GM18867 (cell line): ENCODE measurements around the gene NDUFAB1.
"Not testable (repeated sequence)": the region's sequence is repeated elsewhere in the genome, so short reads cannot be mapped to it uniquely, and the experiment has no call there.

ENCODE experiments used
- ATAC-seq: cut with Tn5 transposase; IDR thresholded peaks from one replicate; pipeline ENCODE4 v1.9.1; 2021; ENCODE audit warnings: mild to moderate bottlenecking, moderate library complexity; ENCODE audit not compliant: unreplicated experiment

The NDUFAB1 gene

DNA sequence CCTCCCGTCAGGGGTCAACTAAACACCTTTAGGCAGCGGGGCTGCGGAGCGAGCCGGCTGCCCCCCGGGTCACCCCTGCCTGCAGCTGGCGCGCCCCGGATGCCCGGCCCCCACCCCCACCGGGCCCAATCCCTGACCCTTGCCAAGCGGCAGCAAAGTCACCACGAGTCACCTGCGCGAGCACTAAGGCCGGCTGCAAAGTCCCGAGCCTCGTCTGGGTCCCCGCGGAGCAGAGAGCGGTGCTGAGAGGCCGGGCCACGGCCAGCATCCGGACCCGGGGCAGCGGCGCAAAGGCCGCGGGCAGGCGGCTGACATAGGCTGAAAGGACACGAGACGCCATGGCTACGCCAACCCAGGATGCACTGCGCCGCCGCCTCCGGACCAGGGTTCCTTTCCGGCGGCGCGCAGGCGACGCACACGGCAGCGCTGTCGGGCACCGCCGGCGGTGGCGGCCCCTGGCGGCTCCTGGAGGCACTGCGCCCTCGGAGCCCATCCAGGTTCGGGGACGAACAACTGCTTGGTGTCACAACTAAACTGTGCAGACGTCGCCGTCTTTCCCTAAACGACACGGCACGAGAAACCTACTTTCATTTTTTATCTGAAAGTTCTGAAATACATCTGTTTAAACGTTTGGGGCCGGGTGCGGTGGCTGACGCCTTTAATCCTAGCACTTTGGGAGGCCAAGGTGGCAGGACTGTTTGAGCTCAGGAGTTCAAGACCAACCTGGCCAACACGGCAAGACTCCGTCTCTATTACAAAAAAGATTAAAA, at the start of gene NDUFAB1:
TSS of gene NDUFAB1 (minus strand) at position 366 of the 770 bp plus-strand sequence. CDS start at position 340, 26 bp downstream.
- ATAC-seq, result peak; percentile 91

DNA sequence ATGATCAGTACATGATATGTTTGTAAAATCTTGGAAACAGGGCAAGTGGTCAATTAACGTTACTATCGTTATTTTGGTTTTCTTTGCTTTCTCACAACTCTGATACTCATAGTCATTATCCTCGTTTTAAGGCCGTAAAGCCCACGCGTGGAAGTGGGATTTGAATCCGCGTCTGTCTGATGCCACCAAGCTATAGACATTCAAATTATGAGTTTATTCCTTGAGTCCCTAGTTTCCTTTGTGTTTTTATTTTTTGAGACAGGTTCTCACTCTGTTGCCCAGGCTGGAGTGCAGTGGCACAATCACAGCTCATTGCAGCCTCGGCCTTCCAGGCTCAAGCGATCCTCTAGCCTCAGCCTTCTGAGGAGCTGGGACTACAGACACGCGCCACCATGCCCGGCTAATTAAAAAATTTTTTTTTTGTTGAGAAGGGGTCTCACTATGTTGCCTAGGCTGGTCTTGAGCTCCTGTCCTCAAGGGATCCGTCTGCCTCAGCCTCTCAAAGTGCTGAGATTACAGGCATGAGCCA, 46.2 kb upstream of the NDUFAB1 start:
- ATAC-seq, result no peak

DNA sequence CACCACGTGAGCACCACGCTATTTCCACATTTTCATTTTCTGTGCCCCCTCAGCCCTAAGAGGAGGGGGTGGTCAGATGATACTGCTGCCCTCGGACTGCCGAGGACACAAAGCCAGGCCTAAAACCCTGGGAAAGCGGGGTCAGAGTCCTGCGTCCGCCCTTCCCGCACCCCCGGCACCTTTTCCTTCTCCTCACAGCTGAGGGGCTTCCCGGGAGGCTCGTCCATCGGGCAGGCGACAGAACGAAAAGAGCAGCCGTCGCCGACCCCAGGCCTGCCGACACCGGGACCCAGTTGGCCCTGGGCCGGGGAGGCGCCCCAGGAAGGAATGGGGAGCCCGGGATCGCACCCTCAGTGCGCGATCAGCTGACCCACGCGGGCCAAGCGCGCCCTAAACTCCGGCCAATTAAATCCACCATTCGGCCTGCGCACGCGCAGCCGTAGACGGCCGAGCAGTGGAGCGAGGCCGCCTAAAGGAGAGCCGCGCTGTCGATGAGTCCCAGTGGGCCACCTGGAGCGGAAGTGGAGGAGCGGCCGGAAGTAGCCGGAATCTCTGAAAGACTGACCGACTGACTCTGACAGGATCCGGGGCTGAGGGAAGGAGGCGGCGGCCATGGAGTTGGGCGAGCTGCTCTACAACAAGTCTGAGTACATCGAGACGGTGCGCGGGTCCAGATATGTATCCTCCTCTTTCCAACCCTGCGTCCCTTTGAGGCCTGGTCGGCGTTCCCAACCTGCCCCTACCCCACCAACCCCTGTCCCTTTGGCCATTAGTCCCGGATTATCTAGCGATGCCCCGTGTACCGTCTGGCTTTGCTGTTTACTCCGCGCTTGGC, 45.0 kb upstream of the NDUFAB1 start, which contains the start of the genes DCTN5 and PALB2:
TSS of gene DCTN5 (plus strand) at position 536 of the 835 bp plus-strand sequence. CDS start at position 613, 77 bp downstream.
TSS of gene PALB2 (minus strand) at position 380 of the 835 bp plus-strand sequence. CDS start at position 227, 153 bp downstream.
- peak; percentile 96 for ATAC-seq

DNA sequence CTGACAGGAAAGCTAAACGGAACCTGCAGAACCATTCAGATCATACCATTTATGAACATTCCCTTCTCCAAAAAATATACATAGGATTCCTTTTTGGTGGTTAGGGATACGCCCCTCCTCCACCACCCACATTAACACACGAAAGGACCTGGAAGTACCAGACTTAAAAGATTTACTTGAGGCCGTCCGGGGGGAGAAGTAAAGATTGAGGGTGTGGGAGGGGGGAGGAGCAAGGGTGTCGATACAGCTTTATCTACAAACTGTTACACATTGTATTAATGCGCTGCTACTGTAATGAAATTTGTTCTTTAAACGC, 44.5 kb upstream of the NDUFAB1 start:
- ATAC-seq, result no peak

DNA sequence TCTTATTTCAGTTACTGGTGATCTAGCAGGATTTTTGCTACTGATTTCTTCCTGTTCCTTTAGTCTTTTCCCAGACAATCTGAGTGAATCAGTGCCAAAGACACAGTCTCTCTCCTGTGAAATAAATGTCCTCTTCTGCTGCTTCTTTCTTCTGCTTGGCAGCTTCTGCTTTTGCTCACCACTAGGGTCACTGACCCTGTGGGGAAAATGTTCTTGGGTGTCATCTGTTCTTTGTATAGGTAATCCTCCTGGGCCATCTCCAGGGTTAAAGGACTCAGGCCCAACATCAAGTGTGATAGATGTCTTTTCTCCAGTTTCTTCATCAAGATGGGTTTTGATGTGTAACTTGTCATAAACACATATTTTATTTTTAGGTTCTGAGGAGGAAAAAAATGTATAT, 39.8 kb upstream of the NDUFAB1 start:
- ATAC-seq, result no peak

DNA sequence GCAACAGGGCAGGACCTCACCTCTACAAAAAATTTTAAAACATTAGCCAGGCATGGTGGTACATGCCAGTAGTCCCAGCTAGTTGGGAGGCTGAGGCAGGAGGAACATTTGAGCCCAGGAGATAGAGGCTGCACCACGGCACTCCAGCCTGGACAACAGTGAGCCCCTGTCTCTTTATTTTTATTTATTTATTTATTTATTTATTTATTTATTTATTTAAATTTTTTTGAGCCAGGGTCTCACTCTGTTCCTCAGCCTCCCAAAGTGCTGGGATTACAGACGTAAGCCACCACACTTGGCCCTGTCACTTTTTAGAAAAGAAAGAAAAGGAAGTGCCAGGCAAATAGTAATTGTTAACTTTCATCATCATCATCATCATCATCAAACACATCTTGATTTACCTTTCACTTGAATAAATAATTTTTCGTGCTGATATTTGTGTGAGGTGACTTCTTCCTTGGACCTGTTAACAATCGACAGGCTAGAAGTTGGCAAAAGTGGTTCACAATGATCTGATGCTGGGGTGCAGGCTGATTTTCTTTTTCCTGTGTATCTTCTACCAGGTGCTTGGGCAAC, 38.4 kb upstream of the NDUFAB1 start:
- no peak for ATAC-seq

DNA sequence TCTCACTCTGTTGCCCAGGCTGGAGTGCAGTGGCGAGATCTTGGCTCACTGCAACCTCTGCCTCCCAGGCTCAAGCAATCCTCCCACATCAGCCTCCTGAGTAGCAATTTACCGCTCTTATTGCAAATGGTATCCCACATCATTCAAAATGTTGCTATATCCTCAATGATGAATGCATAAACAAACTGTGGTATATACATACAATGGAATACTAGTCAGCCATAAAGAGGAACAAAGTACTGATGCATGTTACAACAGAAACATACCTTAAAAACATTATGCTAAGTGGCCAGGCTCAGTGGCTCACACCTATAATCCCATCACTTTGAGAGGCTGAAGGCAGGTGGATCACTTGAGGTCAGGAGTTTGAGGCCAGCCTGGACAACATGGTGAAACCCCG, 35.8 kb upstream of the NDUFAB1 start:
- ATAC-seq, result not testable (repeated sequence)

DNA sequence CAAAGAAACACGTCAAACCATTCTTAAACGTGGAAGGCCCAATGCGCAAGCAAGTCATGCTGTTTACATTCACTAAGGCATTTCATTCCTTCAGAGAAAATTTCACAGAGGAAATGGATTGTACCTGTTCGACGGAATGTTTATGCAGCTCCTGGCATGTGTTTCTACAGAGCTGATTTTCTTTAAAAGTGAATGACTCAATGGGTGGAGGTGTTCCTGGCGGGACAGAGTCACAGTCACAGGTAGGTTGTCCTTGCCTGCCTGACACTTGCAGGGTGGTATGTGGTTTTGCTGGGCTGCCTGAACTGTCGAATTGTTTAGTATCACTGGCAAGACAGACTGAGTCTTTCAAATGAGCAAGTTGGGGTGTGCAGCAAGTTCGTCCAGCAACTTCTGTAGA, 33.4 kb upstream of the NDUFAB1 start:
- ATAC-seq, result no peak

DNA sequence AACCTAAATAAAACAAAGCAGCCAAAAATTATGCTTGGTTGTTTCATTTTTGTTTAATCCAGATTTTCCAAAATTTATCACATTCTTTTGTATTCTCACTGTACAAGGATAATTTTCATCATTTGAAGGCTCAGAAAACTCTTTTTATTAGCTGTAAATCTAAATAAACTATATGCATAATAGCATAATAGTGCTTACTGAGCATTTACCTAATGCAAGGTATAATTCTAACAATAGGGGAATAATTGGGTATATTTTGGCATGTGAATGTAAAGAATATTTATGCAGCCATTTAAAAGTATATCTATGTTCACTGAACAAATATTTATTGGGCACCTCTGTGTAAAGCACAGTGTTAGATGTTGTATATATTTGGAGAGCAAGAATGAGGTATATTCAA, 28.0 kb upstream of the NDUFAB1 start:
- no peak for ATAC-seq

DNA sequence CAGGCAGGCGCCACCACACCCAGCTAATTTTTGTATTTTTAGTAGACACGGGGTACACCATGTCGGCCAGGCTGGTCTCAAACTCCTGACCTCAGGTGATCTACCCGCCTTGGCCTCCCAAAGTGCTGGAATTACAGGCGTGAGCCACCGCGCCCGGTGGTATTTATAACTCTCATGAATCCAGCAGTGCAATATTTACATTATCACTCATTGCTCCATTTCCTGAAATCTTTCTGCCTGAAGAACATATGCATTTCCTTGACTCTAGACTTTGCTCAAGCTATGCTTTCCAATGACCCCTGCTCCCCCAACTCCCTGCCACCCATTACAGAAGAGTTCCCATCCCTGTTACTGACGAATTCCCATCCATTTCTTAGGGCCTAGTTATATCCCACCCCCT, 19.7 kb upstream of the NDUFAB1 start:
- no peak for ATAC-seq

DNA sequence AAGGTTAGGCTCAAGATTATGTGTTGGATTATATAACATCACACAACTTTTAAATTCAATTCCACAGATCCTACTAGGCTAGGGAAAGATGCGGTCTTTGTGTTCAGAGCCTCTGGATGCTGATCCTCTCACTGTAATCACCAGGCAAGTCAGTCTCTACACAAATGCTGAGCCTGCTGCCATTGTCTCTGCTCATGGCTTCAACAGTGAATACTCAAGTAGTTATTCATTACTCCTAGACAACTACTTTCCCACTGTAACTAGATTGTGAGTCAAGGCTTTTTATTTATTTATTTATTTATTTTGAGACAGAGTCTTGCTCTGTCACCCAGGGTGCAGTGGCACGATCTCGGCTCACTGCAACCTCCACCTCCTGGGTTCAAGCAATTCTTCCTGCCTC, 15.8 kb upstream of the NDUFAB1 start:
- no peak for ATAC-seq

DNA sequence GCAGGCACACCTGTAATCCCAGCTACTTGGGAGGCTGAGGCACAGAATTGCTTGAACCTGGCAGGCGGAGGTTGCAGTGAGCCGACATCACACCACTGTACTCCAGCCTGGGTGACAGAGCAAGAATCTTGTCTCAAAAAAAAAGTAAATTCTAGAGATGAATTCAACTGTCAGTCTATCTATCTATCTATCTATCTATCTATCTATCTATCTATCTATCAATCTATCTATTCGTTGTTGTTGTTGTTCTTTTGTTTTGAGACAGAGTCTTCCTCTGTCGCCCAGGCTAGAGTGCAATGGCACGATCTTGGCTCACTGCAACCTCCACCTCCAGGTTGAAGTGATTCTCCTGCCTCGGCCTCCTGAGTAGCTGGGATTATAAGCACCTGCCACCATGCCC, 14.8 kb upstream of the NDUFAB1 start:
- ATAC-seq, result not testable (repeated sequence)

DNA sequence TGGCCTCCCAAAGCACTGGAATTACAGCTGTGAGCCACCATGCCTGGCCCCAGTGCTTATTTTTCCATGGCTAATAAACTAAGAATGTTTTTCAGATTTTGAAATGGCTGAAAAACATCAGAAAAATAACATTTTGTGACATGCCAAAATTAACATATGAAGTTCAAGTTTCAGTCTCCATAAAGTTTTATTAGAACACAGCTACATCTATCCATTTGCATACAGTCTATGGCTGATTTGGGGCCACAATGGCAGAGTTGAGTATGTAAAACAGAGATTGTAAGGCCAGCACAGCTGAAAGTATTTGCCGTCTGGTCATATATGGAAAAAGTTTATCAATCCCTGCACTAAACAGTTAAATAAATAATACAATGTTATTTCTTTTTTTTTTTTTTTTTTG, 13.8 kb upstream of the NDUFAB1 start:
- no peak for ATAC-seq

DNA sequence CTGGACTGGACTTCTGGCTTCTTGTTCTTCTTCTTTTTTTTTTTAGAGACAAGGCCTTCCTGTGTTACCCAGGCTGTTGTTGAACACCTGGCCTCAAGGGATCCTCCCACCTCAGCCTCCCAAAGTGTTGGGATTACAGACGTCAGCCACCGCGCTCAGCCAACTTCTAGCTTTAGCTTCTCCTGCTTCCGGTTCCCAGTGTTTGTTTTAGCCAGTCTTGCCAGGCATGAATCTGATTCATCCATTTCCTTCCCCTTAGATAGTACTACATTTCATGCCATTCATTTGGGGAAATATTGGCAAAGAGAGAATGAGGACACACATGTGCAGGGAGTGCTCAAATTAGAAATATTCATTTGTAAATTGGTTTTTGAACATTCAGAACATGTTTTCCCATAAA, 12.1 kb upstream of the NDUFAB1 start:
- ATAC-seq, result no peak

DNA sequence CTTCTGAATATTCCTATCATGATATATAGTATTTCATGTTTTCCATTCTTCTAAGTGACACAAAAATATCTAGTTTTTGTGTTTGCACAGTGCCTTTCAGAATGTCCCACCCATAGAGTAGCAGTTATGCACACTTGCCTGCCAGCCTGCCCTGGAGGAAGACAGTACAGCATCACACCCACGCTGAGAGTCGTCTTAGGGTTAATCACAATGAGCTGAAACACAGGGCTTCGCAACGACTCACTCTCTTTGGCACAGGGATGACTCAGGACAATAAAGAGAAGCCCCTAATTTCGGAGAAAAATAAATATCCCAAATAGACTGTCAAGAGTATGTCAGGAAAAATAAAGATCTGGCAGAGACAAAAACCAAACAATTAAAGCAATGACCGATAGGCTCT, 11.6 kb upstream of the NDUFAB1 start:
- ATAC-seq, result no peak

DNA sequence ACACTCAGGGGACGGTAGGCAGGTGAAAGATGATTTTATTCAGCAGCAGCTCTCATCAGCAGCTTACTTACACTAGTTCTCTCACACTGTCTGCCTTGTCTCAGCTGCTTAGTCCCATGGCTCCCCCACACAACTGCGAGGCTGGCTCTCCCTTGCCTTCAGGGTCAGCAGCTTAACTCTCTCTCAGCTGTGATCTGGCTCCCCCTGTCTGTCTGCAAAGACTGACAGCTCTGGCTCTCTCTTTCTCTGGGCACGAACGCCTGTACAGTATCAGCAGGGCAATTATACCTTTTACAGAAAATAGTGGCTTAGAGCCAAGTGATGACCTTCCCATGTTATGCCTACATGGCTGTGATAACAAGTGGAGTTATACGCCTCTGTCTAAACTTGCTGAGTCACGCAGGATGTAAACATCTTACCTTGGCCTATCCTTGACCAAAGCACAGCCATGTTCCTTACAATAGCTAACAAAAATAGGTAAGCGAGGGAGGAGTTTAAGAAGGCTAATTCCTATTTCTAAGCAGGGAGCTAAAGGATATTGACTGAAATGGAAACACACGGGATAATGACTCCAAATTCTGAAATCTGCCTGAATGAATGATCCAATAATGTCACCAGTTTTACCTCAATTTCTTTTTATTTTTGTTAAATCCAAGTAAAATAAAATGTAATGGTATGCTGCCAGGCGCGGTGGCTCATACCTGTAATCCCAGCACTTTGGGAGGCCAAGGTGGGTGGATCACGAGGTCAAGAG, 1.1 kb upstream of the NDUFAB1 start:
- ATAC-seq, result no peak

DNA sequence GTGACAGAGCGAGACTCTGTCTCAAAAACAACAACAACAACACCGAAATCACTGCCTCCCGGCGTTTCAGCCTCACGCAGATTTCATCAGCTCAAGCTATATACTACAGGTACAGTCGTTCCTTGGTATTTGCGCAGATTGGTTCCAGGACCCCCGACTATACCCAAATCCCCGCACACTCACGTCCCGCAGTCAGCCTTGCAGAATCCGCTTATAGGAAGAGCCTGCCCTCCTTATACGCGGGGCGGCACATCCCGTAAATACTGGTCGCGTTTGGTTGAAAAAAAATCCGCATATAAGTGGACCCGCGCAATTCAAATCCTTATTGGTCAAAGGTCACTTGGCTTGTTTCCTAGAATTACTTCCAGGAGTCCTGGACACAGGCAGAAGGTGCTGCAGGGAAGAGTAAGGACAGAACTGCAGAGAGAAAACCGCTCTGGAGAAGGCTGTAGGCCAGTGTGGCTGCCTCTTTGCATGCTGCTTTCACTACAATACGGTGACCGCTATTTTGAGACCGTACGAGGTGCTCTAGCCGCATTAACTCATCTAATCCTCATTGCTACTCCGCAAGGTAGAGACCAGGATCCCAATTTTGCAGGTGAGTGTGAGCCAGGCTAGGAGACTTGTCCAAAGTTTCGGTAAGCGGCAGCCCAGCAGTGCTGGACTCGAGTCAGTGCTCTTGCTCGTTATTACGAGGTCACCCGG, 718 bp downstream of the NDUFAB1 start:
- peak; percentile 7 for ATAC-seq

DNA sequence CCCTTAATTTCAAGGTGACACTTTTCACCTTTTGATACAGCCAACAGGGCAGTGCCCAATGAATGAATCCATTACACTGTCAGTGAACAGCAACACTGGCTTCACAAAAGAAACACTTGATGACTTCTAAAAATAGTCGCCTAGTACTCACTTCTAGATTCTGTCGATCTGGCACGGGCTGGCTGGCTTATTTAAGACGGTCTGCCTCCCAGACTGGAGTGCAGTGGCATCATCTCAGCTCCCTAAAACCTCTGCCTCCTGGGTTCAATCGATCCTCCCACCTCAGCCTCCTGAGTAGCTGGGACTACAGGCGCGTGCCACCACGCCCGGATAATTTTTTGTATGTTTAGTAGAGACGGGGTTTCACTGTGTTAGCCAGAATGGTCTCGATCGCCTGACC, 1.9 kb downstream of the NDUFAB1 start:
- ATAC-seq, result no peak

DNA sequence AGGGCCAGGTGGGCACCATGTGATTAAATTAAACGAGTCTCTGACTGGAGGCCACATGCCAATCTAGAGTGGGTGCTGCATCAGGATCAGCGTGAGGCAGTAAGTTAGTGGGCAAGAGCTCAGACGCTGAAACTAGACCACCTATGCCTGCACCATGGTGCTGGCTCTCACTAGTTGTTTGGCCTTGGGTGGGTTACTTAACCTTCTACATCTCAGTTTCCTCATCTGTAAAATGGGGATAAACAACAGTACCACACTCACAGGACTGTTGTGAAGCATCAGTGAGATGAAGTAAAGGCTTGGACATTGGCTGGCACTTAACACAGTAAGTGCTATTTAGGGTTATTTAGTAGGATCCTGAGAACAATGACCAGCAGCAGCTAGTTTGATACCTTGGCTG, 5.9 kb downstream of the NDUFAB1 start:
- ATAC-seq, result no peak

DNA sequence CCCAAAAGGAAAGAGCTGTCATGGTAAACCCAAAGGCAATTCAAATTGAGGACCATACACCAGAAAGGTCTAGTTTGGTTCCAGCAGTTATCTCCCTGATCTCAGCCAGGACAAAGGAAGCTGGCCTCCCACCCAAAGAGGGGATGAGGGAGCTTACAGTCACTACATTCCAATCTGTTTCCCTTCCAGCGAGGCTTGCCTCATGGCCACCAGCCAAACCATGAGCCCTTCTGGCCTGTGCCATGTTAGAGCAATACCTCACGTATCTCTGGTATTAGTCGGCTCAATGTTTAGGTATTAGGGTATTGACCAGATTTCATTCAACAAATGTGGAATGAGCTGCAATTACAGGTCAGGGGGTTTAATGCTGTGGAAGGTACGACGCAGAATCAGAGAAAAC, 8.4 kb downstream of the NDUFAB1 start:
- no peak for ATAC-seq
